ENCODE measurements around the gene CCDC88A. TPM values are rescaled to one million over a fixed set of nuclear protein-coding genes. Genes with fewer than 3 reads are reported as not detected.
A peak's percentile ranks its signal among the peaks of the same experiment; 100 is the strongest.
"Not testable (repeated sequence)": the region's sequence is repeated elsewhere in the genome, so short reads cannot be mapped to it uniquely, and the experiment has no call there.

CCDC88A gene
- total and polyA plus RNA-seq, 3 donors from 2014 or later, result 26.5 to 180 (median 121) TPM

DNA sequence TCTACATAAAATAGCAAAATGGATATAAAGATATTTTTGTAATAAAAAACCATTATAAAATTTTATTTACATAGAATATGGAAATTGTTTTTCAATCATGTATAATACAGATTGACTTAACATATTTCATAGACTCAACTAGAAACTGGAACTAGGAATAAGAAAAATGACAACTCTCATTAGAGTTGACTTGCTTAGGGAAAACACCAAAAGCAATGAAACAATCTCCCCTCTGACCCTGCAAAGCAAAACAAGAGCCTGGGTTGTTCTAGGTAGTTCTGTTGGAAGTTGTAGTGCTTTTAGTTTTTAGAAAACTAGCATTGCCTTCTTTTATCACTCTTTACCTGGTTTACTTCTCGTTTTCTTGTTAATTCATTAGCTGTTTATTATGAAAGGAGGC is 118.4 kb downstream of the CCDC88A start:
- no peaks in the 10 kb centered on the region for H3K4me1 ChIP-seq
- no peak for DNase-seq
- no peak overlapping the region for H3K27ac ChIP-seq
- H3K9me3 ChIP-seq, result no peaks in the 10 kb centered on the region
- 90 to 93% methylated on average over 1 of the region's 1 CpG for WGBS, 2 donors
- H3K36me3 ChIP-seq (ENCODE audit: low read depth, missing control alignments), result no peaks in the 10 kb centered on the region
- no peak for TF ChIP-seq POLR2A (IDR thresholded peaks at IDR 0.05)
- TF ChIP-seq, protein P1, sequence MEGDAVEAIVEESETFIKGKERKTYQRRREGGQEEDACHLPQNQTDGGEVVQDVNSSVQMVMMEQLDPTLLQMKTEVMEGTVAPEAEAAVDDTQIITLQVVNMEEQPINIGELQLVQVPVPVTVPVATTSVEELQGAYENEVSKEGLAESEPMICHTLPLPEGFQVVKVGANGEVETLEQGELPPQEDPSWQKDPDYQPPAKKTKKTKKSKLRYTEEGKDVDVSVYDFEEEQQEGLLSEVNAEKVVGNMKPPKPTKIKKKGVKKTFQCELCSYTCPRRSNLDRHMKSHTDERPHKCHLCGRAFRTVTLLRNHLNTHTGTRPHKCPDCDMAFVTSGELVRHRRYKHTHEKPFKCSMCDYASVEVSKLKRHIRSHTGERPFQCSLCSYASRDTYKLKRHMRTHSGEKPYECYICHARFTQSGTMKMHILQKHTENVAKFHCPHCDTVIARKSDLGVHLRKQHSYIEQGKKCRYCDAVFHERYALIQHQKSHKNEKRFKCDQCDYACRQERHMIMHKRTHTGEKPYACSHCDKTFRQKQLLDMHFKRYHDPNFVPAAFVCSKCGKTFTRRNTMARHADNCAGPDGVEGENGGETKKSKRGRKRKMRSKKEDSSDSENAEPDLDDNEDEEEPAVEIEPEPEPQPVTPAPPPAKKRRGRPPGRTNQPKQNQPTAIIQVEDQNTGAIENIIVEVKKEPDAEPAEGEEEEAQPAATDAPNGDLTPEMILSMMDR (IDR thresholded peaks at IDR 0.05), result no peak
- no peaks in the 10 kb centered on the region for H3K27me3 ChIP-seq
- no peak overlapping the region for H3K4me3 ChIP-seq
- intact Hi-C loops (cut with DNase I; ENCODE audit: low total_unique reads), result no loop called here

DNA sequence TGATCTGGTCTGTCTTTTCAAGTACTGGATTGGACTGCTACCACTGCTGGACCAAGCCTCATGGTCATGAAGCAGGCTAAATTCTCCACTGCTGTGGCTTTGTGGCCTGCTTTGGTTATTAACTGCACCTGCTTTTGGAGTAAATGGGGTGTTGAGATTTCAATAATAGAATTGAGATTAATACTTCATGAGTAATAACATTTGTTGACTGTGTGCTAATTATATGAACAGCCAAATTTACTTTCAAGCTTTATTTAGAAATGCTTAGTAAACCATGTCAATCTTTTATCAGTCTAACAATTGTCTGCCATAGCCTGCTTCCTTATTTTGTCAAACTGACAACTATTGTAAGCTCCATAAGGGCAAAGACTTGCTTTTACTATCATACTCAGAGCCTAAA is 123.3 kb downstream of the CCDC88A start:
- no peaks in the 10 kb centered on the region for H3K27me3 ChIP-seq
- no peak for DNase-seq
- no peaks in the 10 kb centered on the region for H3K9me3 ChIP-seq
- H3K4me1 ChIP-seq, result no peaks in the 10 kb centered on the region
- H3K4me3 ChIP-seq, result no peak overlapping the region
- no peaks in the 10 kb centered on the region for H3K36me3 ChIP-seq (ENCODE audit: low read depth, missing control alignments)
- H3K27ac ChIP-seq, result no peak overlapping the region
- intact Hi-C loops (cut with DNase I; ENCODE audit: low total_unique reads), result no loop called here
- TF ChIP-seq, protein P1 (IDR thresholded peaks at IDR 0.05), result no peak
- no peak for TF ChIP-seq POLR2A (IDR thresholded peaks at IDR 0.05)

DNA sequence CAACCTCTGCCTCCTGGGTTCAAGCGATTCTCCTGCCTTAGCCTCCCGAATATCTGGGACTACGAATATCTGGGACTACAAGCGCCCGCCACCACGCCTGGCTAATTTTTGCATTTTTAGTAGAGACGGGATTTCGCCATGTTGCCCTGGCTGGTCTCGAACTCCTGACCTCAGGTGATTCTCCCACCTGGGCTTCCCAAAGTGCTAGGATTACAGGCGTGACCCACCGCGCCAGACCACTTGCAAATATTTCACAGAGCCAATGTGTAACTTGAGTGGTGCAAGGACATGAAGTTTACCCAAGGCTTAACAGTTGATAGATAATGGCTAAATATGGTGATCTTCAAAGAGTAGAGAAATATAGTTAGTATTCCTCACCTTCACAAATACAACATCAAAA is 136.6 kb downstream of the CCDC88A start:
- Histone ChIP-seq H3K27ac (peak overlapping the region; percentile 88 to 90), H3K27me3 (no peaks in the 10 kb centered on the region), H3K4me1 (peaks cover 7% of the 10 kb centered on the region), H3K36me3 (ENCODE audit: low read depth, missing control alignments) (no peaks in the 10 kb centered on the region), H3K9me3 (no peaks in the 10 kb centered on the region), H3K4me3 (peak overlapping the region; percentile 66 to 71)
- no peak for DNase-seq
- intact Hi-C loops (cut with DNase I; ENCODE audit: low total_unique reads), result no loop called here
- 82 to 90% methylated on average over 12 of the region's 12 CpGs for WGBS, 2 donors
- TF ChIP-seq, protein P1 (IDR thresholded peaks at IDR 0.05), result no peak
- no peak for TF ChIP-seq POLR2A (IDR thresholded peaks at IDR 0.05)

DNA sequence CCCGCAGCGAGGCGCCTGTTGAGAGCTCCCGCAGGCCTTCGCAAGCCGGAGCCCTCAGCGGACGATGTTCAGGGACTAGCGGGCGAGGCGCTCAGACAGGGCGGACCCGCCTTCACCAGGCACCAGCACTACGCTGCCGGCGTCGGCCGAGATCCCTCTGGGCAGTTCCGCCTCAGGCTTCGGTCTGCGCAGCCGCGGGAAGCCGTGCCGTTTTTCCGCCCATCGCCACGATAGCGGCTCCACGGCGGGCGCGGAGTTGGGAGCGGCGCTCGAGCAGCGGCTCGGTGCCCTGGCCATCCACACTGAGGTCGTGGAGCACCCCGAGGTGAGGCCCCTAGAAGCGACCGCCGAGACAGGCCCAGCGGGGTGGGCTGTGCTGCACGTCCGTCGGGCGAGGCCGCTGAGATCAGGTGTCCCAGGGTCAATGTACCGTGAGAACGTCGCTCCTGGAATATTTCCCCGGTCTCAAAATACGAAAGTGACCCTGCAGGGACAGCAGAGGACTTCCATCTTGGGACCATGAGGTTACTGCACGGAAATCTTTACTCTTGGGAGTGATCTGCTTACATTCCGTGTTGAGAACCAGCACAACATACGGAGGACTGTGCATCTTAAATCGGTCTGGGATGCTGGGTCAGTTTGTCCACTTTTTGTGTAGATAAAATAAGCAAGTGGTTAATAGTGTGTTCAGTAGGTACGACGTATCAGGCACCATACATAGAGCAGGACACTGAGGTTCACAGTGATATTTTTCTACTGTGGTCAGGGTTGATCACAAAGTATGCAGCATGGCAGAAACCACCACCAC is 137.3 kb downstream of the CCDC88A start:
- peak; percentile 86 for DNase-seq
- no peaks in the 10 kb centered on the region for H3K36me3 ChIP-seq (ENCODE audit: low read depth, missing control alignments)
- H3K9me3 ChIP-seq, result no peaks in the 10 kb centered on the region
- H3K4me1 ChIP-seq, result peaks cover 7% of the 10 kb centered on the region
- WGBS, 2 donors, result 0% methylated on average over 19 to 59 of the region's 60 CpGs
- peak overlapping the region; percentile 88 to 90 for H3K27ac ChIP-seq
- no peaks in the 10 kb centered on the region for H3K27me3 ChIP-seq
- H3K4me3 ChIP-seq, result peak overlapping the region; percentile 66 to 71
- intact Hi-C loops (cut with DNase I; ENCODE audit: low total_unique reads), result no loop called here
- no peak for TF ChIP-seq POLR2A (IDR thresholded peaks at IDR 0.05)
- TF ChIP-seq, protein P1 (IDR thresholded peaks at IDR 0.05), result no peak

DNA sequence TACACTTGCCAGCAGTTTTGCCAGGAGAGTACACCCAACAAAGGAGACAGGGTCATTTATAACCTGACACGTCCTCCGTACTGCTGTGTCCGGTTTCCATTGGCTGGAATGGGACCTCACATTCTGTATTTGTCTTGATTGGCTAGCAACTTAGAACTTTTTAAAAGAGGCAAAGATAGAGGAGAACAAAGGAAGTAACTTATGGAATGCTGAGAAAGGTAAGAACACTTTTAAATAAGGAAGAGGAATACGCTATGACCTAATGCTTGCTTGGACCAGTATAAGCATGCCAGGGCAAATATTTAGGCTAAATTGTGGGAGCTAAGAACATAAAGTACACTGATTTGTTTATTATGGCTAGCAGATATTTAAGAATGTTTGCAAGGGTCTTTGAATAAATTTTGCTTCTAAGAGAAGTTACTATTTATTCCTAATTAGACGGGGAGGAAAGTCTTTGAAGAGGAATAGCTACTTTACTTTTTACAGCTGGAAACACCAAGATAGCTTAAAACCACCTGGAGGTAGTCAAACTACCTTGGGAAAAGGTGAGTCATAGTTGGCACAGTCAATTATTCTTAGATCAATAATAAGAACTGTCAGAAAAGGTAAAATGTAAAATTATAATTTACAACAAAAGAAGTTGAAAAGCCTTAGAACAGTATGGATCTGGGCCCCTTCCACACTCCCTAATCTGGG is 138.7 kb downstream of the CCDC88A start:
- WGBS, 2 donors, result 81 to 90% methylated on average over 5 of the region's 5 CpGs
- H3K27me3 ChIP-seq; H3K36me3 ChIP-seq (ENCODE audit: low read depth, missing control alignments); H3K4me1 ChIP-seq; DNase-seq; H3K9me3 ChIP-seq; H3K27ac ChIP-seq; intact Hi-C loops (cut with DNase I; ENCODE audit: low total_unique reads): not testable (repeated sequence)
- peak overlapping the region in 1 of 2 donors; percentile 71 for H3K4me3 ChIP-seq

DNA sequence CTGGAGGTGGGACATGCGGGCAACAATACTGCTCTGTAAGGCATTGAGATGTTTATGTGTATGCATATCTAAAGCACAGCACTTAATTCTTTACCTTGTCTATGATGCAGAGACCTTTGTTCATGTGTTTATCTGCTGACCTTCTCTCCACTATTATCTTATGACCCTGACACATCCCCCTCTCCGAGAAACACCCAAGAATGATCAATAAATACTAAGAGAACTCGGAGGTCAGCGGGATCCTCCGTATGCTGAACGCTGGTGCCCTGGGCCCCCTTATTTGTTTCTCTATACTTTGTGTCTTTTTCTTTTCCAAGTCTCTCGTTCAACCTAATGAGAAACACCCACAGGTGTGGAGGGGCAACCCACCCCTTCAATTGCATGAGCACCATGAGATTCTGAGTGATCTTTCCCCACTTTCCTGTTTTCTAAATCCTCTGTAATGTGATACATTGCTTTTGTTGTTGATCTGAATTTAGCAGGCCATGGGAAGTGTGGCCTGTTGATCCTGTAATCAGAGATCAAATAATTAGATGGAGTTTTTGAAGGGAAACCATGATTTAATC is 139.7 kb downstream of the CCDC88A start:
- H3K4me1 ChIP-seq; H3K4me3 ChIP-seq; H3K27ac ChIP-seq; intact Hi-C loops (cut with DNase I; ENCODE audit: low total_unique reads); H3K27me3 ChIP-seq; H3K36me3 ChIP-seq (ENCODE audit: low read depth, missing control alignments); DNase-seq; H3K9me3 ChIP-seq: not testable (repeated sequence)
- 42 to 60% methylated on average over 7 of the region's 7 CpGs for WGBS, 2 donors

DNA sequence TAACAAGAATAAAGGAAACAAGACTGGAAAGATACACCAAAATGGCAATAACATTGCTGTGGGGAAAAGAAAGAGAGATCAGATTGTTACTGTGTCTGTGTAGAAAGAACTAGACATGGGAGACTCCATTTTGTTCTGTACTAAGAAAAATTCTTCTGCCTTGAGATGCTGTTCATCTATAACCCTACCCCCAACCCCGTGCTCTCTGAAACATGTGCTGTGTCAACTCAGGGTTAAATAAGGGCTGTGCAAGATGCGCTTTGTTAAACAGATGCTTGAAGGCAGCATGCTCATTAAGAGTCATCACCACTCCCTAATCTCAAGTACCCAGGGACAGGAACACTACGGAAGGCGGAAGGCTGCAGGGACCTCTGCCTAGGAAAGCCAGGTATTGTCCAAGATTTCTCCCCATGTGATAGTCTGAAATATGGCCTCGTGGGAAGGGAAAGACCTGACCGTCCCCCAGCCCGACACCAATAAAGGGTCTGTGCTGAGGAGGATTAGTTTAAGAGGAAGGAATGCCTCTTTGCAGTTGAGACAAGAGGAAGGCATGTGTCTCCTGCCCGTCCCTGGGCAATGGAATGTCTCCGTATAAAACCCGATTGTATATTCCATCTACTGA is 140.3 kb downstream of the CCDC88A start:
- DNase-seq; H3K4me1 ChIP-seq; H3K9me3 ChIP-seq; intact Hi-C loops (cut with DNase I; ENCODE audit: low total_unique reads); H3K36me3 ChIP-seq (ENCODE audit: low read depth, missing control alignments); H3K4me3 ChIP-seq; H3K27ac ChIP-seq; H3K27me3 ChIP-seq: not testable (repeated sequence)
- WGBS, 2 donors, result 46 to 50% methylated on average over 10 of the region's 10 CpGs

All from testis (tissue), 3 donors.